Activated CD8-positive, alpha-beta memory T cell treated with anti-CD3 and anti-CD28 coated beads for 4 hours (primary cell): Measurements from ENCODE around the gene KCNQ5.
A peak's percentile ranks its signal among the peaks of the same experiment; 100 is the strongest.
"Not testable (repeated sequence)": the region's sequence is repeated elsewhere in the genome, so short reads cannot be mapped to it uniquely, and the experiment has no call there.

Source experiments
- DNase-seq, 2 donors: peaks; one replicate each; pipeline ENCODE4 v3.0.0-alpha.2; 2020; ENCODE audit warnings: low read depth in 2 of 2

KCNQ5 gene

DNA sequence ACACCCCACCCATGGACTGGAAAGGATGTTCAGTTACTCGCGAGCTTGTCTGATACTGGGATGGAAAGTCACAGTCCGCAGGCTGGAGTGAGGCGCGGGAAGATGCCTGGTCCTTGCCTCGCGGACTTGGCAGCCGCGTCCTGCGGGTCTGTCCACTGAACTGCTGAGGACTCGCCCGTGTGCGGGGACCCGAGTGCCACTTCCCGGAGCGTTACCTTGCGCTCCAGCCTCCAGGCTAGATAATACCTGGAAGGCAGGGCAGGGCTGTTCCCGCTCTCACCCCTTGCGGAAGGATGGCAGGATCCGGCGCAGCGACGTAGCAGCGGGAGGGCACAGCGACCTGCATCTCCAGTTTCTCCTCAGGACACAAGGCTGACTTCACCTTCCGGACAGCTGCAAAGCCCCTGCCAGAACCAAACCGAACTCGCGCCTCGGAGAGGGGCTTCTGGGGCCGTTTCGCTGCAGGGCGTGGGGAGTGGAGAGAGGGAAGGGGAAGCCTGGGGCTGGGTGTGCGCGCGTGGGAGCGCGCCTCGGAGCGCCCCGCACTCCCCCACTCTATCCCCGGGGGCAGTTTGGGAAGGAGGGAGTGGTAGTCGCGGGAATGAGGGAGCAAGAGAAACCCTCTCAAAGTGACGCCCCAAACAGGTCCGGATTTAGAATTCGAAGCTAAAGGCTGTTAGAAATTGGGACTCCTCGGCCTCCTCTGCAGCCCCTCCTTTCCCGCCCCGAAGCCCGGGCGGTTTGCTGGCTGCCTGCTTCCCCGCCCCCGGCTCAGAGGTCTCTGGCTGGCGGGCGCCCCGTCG is at the start of gene KCNQ5:
TSS of gene KCNQ5 (plus strand) at position 774 of the 803 bp plus-strand sequence.
- peak in 1 of 2 donors; percentile 0 for DNase-seq

DNA sequence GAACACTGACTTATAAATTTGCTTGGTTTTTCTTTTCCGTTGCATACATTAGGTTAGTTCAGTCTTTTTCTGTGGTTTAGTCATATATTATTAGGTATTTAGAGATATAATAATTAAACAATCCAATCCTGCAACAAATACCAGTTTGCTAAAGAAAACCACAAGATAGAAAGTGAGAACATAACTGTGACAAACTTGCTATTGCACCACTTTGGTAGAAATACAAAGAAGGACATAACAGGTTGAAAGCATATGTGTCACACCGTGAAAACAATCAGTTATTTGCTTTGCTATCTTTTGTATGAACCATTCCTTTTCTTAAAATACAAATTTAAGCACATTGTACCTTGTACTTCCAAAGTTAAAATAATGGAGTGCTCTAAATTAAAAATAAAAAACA is 42.0 kb upstream of the KCNQ5 start:
- no peak for DNase-seq

DNA sequence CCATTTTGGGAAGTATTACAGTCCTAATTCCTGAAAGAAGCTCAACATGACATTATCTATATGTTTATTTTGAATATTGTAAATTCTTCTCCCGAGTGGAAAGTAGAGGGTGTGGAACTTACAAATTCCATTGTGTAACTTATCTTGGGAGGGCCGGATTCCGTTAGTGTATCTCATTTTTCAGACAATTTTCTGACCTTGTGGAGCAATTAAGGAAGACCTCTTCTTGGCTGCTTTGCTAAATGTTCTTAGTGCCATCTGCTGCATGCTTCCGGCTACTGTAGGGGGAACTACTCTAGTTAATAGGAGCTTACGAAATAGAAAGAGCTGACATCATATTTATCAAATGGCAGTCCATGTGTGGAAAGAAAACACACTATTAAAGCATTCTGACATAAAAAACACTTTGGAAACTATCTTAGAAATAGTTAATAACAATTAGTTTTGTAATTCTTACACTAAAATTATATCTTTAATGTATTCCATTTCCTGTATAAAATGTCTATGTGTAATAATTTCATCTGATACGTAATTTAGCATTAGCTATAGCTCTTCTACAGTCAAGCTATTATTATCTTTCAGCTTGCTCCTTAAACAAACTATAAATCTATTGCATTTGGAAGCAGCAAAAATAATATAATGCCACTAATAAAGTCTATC is 41.5 kb upstream of the KCNQ5 start:
- DNase-seq, result no peak

DNA sequence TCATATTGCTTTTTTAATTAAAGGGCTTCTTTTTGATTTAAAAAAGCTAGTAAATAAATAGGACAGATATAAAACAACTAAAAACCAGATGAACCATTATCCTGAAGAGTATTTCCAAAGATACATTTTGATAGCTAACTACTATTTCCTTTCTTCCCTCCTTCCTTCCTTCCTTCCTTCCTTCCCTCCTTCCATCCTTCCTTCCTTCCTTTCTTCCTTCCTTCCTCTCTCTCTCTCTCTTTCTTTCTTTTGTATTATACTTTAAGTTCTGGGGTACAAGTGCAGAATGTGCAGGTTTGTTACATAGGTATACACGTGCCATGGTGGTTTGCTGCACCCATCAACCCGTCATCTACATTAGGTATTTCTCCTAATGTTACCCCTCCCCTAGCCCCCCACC is 40.9 kb upstream of the KCNQ5 start:
- DNase-seq, result not testable (repeated sequence)

DNA sequence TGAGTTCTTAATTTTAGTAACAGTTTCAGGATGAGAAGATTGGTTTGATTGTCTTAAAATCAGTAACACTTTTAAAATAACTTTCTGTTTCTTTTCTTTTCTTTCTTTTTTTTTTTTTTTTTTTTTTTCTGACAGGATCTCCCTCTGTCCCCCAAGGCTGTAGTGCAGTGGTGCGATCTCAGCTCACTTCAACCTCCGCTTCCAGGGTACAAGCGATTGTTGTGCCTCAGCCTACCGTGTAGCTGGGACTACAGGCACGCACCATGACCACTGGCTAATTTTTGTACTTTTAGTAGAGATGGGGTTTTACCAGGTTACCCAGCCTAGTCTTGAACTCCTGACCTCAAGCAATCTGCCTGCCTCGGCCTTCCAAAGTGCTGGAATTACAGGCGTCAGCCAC is 33.7 kb upstream of the KCNQ5 start:
- no peak for DNase-seq

DNA sequence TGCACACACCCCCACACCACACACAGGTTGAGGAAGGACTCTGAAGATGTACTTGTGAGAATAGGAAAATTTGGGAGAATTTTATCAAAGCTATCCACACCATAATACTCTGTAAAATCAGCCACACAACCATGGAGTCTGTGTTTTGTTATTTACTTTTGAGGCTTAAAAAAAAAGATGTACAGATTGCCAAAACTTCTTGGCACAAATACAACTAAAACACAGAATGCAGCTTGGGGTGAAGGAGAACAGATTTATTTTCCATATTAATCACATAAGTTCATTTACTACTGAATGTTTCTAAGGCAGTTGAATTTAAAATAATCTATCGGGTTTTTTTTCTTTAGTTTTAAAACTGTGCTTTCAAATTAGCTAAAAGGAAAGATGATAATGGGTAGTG is 32.8 kb upstream of the KCNQ5 start:
- no peak for DNase-seq

DNA sequence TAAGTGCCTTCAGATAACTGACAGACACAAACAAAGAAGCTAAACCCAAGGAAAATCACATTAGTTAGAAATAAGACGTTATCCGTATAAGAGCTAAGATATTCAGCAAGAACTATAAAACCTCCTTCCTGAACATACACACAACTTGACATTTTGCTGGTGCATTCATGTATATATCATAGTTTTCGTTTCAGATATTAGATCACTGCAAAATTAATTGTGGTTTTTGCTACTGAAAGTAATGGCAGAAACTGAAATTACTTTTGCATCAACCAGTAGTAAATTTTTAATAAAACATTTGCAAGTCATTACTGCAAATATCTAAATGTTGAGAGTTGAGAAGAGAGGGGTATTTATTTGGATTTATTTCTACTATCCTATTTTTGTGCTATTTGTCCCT is 26.1 kb upstream of the KCNQ5 start:
- no peak for DNase-seq

DNA sequence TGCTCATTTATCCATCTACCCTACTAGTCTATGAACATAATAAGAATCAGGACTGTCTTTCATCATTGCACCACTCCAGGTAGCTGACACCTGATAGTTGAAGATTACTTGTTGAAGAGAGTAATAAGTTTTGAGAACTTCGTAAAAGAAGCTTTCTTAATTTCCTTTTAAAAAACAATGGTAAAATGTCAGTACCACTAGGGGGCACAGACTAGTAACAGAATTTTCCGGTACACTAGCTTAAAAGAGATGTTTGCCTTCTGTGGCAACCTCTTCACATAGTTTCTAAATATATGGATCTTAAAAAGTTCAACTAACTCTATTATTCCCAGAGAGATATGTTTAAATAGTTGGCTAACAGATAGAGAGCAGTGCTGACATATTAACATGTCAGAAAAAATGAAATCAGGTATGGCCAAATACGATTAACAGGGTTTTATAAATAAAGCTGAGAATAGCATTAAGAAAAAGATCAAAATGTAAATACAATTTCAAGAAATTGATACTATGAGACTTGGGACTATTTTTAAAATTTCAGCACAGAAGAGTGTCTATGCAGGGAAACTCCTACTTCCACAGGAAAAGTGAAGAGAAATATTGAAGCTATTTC is 5.4 kb upstream of the KCNQ5 start:
- DNase-seq, result no peak

DNA sequence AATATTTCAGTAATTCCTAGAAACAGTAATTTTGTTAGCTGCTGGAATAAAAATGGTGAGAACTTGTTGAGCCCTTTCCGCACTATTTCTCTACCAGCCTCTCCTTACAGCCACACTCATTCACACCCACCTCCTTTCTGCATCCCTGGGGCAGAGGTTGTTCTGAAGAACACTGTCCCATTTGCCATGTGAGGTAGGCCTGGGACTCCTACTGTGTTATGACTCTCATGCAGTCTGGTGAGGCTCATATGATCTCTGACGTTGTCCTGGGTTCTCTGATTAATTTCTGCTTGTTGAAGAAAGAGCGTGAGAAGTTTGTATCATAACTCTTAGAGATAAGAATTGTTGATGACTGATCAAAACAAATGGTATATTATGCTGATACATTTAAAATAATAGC is 4.1 kb upstream of the KCNQ5 start:
- DNase-seq, result no peak

DNA sequence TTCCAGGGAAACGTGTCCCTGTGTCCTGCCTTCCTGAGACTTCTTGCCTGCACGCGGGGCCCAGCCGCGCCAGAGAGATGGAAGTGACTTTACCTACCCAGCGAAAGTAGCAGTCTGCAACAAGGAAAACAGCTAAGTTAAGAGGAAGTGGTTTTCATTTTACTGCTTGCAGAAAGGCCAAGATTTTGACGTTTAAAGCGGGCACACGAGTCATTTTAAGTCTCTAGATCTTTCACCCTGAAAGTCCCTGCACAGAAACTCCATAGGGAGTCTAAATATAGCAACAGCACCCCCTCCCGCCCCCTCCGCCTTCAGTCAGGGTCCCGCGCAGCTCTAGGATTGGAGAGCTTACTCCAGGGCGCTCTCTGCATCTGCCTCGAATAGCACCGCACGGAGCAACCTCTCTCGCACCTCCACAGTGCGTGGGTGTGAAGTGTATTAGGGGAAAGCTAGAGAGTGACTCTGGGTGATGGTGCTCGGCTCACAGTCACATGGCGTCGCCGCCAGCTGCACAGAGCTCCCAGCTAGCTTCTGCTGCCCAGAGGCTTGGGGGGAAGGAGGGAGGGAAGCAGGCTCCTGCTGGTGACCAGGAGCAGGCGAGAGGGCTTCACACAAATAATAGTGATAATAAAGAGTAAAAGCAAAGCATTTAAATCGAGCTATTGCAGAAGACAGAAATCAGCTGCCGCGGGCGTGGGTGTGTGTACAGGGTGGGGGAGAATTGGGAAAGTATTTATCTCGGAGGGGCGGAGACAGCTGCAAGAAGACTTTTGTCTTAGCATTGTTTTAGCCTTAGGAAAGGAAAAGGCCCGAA is 1.8 kb upstream of the KCNQ5 start:
- DNase-seq, result peak; percentile 57 to 70

DNA sequence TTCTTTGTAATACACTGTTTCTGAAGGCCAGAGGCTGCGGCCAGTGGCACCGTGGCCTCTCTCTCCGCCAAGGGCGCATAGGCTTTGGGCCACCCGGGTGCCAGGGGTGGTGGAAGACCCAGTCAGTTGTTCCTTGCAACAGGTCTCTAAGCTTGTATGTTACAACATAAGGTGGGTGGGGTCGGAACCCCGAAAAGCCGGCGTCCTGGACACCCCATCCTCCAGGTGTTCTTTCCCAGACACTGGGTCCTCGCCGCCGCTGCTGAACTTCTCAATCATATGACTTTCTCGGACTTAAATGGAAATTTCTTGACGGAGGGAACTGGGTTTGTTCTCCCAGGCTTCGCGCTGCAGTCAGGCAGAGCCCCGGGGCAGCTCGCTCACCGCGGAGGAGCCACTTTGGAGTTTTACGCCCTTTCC is 983 bp upstream of the KCNQ5 start:
- no peak for DNase-seq

DNA sequence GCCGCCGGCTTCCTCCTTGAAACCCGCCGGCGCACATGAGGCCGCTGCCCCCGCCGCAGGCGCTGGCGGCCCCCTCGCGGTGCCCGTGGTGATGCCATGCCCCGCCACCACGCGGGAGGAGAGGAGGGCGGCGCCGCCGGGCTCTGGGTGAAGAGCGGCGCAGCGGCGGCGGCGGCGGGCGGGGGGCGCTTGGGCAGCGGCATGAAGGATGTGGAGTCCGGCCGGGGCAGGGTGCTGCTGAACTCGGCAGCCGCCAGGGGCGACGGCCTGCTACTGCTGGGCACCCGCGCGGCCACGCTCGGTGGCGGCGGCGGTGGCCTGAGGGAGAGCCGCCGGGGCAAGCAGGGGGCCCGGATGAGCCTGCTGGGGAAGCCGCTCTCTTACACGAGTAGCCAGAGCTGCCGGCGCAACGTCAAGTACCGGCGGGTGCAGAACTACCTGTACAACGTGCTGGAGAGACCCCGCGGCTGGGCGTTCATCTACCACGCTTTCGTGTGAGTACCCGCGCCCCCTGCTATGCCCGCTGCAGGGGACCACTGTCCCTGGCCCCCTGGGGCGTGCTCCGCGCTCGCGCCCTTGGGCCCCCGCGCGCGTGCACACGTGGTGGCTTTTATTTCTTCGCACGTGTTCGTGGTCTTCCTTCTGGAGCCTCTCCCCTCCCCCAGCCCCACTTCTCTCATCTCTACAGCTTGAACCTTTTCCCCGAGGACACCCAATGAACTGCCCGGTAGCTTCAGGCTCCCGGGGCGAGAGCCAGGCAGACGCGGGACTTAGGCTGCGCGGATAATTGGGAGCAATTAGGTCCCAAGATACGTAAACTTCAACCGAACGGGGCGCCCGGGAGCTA is 453 bp downstream of the KCNQ5 start:
- peak; percentile 38 to 45 for DNase-seq

DNA sequence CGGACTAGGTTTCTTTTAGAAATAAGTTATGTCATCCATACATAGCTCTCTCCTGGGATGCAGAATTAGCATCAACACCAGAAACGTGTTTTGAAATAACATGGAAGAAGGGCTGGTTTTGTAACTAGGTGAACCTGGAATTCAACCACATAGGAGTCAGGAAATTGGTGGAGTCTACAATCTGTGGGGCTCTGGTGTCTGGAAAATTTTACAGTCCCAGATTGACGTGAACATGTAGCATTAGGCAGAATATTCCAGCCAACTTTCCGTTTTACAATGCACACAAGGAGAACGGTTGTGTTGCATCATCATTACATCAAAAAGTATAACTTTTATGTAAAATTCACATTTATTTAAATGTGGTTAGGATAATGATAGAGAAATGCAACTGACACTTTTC is 1.9 kb downstream of the KCNQ5 start:
- no peak for DNase-seq

DNA sequence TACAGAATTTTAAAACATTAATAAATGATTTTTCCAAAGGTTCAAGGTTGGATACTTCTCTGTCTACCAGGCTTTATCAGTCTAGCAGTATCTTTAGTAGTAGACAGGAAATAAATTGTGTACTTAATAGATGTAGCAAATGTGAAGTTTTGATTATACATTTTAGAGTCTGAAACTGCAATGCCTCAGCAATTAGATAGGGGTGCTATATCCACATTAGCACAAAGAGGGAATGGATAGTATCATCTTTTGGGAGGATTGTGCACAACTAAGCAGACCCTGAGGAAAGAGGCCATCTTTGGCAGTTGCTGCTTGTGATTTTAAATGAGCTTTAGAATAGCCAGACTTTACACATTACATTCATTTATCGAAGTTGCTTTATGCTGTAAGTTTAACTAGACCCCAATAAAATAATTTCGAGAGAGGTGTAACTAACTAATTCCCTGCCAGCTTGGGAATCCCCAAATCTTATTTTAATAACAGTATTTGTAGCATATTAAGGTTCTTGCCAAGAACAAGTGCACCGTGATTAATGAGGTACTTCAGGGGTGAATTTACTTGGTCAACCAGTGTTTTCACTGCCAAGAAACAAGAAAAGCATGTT is 2.8 kb downstream of the KCNQ5 start:
- DNase-seq, result no peak

DNA sequence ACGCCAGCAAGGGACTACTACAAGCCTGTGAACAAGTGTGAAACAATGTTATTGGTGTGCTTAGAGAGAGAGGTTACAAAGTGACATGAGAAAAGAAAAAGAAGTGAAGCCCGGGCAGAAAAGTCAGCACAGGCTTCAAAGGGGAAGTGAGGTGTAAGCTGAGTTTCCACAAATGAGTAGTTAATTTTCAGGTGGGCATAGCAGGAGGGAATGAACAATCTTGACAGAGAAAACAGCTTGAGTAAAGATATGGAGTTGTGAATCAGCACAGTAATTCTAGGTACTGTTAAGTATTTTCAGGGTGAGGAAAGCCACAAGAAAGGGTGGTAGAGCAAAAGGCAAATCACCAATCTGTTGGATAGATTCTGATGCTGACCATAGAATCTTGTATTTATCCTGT is 4.3 kb downstream of the KCNQ5 start:
- no peak for DNase-seq

DNA sequence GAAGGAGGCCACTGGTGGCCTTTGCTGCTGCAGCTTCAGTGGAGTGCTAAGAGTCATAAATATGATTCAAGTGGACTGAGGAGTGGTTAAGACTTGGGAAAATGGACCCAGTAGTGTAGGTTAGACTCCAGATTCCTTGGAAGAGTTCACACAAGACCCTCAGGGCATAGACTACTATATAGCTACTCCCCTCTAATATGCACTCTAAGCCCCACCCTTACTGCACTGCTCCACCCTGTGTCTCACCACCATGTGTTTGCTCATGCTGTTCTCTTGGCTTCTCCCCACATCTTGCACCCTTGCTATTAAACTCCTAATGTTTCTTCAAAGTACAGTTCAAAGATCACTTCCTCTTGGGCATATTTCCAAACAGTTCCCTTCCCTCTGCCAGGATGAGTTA is 5.7 kb downstream of the KCNQ5 start:
- no peak for DNase-seq

DNA sequence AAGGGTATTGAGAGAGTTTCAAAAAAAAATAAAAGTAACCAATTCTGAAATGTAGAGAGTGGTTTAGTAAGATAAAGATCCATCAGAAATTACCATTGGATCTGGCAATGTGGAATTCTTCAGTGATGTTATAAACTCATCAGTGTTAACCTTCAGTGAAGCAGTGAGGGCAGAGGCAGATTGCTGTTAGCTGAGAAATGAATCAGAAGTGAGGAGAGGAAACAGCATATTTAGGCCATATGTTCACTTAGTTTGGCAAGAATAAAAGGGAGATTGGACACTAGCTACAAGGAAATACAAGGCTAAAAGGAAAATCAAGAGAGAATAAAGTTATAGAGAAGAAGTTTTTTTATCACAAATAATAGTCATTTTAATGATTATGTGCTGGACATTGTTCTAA is 9.6 kb downstream of the KCNQ5 start:
- no peak for DNase-seq

DNA sequence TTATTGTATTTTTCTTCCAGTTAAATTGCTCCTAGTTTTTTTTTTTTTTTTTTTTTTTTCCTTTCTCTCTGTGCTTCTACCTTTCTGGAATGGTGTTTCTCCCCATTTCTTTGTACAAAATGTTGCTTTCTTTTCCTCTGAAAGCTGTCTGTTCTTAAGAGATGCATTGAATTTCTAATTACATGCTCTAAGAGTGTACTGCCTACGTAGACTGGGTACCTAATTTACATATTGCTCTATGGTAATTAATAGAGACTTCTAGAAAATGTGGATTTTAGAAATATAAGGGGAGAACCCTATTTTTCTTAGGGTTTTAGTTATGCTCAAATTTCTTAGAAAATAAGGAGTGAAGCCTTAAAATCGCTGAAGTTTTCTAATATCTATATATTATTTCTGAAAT is 13.8 kb downstream of the KCNQ5 start:
- DNase-seq, result no peak

DNA sequence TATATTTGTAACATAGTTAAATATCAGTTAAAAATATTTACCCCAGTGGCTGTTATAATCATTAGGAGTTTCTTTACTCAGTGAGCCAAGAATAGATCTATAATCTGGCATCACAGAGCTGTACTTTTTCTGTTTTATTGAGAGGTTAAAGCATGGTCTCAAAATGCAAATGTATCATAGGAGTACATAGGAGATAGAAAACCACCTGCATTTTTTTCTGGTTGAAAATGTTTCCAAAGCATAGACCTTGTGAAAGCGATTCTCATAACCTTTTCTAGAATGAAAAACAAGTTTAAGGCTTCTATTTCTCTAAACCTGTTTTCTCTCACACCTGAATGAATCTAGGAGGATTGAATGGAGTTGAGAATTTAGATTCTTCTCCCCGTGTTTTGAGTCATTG is 14.4 kb downstream of the KCNQ5 start:
- no peak for DNase-seq

DNA sequence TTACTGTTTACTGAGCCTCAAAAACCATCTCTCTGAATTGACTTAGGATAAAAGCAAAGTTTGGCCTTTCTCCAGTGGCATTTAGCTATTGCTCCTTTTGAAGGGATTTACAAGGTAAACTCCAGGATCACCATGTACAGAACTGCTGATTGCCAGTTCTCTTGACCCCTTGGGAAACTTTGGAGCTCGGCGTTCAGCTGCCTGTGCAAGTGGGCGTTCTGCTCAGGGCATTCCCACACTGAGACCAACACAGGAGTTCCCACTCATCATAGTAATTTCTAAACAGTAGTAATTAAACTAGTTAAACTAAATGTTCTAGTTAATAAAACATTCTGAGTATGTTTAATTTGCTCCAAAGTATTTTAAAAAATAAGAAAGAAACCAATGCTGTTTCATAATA is 14.9 kb downstream of the KCNQ5 start:
- no peak for DNase-seq
